PFSK-1 (cell line): ENCODE results near the gene FRMD3.

Source experiments
- FOXP2 ChIP-seq: optimal IDR thresholded peaks from 2 replicates; pipeline ENCODE3; 2011; ENCODE audit warnings: borderline replicate concordance, control low read depth, inconsistent platforms; ENCODE audit not compliant: insufficient read depth; ENCODE audit errors: extremely low read length, extremely low read depth
- POLR2AphosphoS5 ChIP-seq: IDR thresholded peaks from 2 replicates; pipeline ENCODE4 v1.6.1; 2012; ENCODE audit warnings: low read depth, mild to moderate bottlenecking, control low read depth, low read length, moderate library complexity
- SIN3A ChIP-seq: IDR thresholded peaks from 2 replicates; pipeline ENCODE4 v1.6.1; 2012; ENCODE audit warnings: mild to moderate bottlenecking, low read length, moderate library complexity, borderline replicate concordance; ENCODE audit not compliant: insufficient read depth
- TAF1 ChIP-seq: IDR thresholded peaks from 2 replicates; pipeline ENCODE4 v1.6.1; 2012; ENCODE audit warnings: low read length, control low read depth, borderline replicate concordance; ENCODE audit not compliant: insufficient read depth
- TF ChIP-seq, protein P1 (sequence below), 2 experiments: IDR thresholded peaks; 2 replicates each; pipeline versions ENCODE4 v1.6.1 to v1.8.0; 2011 to 2012; ENCODE audit warnings: low read depth in 2 of 2, low read length in 2 of 2, control low read depth in 1 of 2, inconsistent platforms in 1 of 2, mild to moderate bottlenecking in 1 of 2, moderate library complexity in 1 of 2; ENCODE audit not compliant: insufficient read depth in 1 of 2

DNA sequence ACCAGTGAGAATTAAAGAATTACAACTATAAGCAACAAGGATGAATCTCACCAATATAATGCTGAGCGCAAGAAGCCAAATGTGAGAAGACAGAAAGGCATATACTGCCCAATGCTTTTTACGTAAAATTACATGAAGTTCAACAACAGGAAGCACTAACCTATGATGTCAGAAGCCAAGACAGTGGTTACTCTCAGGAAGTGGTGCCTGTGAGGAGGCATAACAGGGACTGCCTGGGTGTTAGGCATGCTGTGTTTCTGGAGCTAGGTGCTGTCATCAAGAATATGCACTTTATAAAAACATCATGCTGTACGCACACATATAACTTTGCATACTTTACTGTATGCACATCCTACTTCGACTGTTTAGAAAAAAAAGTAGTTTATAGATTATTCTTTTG, 30.1 kb downstream of the FRMD3 start:
- TF ChIP-seq, protein P1, sequence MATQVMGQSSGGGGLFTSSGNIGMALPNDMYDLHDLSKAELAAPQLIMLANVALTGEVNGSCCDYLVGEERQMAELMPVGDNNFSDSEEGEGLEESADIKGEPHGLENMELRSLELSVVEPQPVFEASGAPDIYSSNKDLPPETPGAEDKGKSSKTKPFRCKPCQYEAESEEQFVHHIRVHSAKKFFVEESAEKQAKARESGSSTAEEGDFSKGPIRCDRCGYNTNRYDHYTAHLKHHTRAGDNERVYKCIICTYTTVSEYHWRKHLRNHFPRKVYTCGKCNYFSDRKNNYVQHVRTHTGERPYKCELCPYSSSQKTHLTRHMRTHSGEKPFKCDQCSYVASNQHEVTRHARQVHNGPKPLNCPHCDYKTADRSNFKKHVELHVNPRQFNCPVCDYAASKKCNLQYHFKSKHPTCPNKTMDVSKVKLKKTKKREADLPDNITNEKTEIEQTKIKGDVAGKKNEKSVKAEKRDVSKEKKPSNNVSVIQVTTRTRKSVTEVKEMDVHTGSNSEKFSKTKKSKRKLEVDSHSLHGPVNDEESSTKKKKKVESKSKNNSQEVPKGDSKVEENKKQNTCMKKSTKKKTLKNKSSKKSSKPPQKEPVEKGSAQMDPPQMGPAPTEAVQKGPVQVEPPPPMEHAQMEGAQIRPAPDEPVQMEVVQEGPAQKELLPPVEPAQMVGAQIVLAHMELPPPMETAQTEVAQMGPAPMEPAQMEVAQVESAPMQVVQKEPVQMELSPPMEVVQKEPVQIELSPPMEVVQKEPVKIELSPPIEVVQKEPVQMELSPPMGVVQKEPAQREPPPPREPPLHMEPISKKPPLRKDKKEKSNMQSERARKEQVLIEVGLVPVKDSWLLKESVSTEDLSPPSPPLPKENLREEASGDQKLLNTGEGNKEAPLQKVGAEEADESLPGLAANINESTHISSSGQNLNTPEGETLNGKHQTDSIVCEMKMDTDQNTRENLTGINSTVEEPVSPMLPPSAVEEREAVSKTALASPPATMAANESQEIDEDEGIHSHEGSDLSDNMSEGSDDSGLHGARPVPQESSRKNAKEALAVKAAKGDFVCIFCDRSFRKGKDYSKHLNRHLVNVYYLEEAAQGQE (IDR thresholded peaks at IDR 0.05; ENCODE audit: insufficient read depth in 1 of 2, low read depth in 2 of 2, low read length in 2 of 2) = no peak
- TF ChIP-seq SIN3A = no peak
- no peak for TF ChIP-seq TAF1
- no peak for TF ChIP-seq POLR2AphosphoS5
- TF ChIP-seq FOXP2 = no peak
